GM19025 (cell line): Measurements from ENCODE around the gene CLEC16A.

Experiments used
- ATAC-seq: cut with Tn5 transposase; IDR thresholded peaks from one replicate; pipeline ENCODE4 v1.9.1; 2021; ENCODE audit warnings: mild to moderate bottlenecking, low read depth, moderate library complexity; ENCODE audit not compliant: unreplicated experiment

The CLEC16A gene

DNA sequence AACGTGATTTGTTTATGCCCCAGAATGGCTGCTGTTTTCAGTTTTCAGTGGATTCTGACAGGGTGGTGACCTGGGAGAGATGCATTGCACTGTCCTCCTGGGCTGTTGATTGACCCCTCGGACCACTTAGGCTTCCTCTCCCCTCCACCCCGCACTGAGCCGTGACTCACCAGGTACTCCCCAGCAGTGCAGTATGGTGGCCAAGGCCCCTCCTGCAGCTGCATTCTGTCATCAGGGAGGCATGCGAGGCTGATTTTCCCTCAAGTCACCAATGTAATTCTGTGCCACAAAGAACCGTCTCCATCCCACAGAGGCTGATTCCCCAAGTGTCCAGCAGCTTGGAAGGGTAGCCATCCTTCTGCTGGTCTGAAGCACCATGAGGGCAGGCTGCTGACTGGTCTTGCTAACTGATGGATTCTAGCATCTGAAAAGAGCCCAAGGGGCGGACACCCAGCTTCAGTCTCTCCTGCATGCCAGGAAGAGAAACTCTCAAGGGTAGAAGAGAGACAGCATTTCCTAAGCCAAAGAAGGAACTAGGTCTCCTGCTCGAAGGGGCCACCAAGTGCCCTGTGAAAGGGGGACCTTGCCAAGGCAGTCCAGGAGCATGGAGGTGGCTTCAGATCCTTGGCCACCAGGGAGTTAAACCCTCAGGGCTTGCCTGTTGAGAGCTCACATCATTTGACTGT, 163.6 kb downstream of the CLEC16A start:
- no peak for ATAC-seq

DNA sequence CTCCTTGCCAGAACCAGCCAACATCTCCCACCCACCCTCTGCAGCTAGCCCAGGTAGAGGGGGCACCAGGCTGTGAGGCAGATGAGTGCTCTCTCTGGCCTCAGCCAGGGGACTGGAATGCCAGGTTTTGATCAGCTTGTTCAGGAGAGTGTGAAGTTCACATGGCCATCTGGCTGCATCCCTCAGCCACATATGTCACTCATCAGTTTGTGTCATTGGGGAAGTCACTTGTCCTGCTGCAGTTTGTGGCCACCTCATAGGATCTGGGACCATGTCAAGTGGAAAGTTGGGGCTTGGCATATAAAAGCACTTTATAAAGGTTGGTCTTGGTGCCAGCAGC, 164.1 kb downstream of the CLEC16A start:
- ATAC-seq: no peak

DNA sequence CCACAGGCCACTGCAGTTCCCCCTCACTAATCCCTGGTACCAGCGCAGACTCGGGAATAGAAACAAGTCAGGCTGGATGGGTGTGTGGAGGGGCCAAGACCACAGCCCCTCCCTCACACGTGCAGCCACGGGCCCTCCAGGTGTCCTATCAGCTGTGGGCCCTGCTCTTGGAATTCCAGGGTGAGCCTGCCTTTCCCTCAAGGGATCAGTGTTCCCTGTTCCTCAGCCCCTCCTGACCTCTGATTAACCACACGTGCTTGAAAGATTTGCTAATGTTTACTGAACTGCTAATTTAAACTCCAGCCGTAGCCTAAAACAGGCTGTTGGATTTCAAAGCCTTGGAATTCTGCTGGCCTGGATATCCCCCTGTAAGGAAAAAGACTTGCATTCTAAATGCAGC, 165.2 kb downstream of the CLEC16A start:
- no peak for ATAC-seq

DNA sequence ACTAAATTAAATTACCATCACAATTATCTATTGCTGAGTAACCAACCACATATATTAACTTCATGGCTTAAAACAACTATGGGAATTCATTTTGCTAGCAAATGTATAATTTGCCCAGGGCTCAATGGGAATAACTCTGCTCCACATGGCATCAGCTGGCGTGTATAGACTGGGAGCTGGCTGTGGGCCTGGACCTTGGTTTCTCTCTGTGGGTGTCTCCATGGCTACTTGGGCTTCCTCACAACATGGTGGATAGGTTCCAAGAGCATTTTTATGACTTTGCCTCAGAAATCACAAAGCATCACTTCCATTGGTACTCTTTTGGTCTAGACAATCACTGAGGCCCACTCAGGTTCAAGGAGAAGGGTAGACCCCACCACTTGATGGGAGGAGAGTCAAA, 166.8 kb downstream of the CLEC16A start:
- no peak for ATAC-seq

DNA sequence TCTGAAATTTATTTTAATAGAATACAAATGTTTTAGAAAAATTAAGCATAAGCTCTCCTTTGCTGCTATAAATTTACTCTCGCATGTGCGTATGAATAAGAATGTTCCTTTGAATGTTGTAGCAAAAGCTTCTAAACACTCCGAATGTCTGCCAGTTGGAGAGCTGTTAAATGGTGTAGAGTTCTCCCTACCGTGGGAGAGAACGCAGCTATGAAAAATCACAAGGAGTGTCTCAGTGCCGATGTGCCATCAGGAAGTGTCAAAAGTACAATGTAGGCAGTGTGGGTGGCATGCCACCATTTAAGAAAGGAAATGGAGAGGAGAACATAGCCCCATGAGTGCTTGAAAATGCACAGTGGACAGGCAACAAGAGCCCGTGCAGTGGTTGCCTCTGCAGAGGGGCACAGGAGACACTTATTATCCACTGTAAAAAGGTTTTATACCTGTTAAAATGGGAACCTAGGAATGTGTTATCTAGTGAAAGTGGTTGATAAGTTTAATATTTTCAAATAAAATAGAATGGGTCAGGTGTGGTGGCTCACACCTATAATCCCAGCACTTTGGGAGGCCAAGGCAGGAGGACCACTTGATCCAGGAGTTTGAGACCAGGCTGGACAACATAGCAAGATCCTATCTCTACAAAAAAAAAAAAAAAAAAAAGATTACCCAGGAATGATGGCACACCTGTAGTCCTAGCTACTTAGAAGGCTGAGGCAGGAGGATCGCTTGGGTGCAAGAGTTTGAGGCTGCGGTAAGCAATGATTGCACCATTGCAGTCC, 167.7 kb downstream of the CLEC16A start:
- no peak for ATAC-seq

DNA sequence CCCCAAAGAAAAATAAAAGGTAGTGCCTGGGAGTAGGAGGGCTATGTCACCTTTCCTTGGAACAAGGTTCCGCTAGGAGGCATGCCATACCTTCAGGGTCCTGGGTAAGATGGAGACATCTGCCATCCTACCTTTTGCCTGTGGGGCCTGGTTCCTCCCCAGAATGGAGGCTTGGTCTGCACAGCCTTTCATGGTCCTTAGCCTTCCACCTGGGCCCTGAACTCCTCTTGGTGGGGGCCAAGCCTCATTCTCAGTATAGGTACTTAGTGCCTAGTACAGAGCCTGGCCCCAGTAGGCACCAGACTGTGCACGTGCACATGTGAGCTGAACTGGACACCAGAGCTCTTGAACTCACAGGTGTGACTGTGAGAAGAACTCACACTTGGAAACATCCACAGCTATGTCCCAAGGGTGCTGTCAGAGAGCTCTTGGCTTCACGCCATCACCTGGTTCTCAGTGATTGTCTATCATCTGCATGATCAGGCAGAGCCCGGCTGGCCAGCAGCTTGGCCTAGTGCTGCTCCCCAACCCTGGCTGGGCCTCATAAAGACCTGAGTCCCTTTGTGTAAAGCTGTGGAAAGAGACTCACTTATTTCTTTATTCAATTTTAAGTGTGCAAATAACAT, 168.5 kb downstream of the CLEC16A start:
- ATAC-seq: no peak

DNA sequence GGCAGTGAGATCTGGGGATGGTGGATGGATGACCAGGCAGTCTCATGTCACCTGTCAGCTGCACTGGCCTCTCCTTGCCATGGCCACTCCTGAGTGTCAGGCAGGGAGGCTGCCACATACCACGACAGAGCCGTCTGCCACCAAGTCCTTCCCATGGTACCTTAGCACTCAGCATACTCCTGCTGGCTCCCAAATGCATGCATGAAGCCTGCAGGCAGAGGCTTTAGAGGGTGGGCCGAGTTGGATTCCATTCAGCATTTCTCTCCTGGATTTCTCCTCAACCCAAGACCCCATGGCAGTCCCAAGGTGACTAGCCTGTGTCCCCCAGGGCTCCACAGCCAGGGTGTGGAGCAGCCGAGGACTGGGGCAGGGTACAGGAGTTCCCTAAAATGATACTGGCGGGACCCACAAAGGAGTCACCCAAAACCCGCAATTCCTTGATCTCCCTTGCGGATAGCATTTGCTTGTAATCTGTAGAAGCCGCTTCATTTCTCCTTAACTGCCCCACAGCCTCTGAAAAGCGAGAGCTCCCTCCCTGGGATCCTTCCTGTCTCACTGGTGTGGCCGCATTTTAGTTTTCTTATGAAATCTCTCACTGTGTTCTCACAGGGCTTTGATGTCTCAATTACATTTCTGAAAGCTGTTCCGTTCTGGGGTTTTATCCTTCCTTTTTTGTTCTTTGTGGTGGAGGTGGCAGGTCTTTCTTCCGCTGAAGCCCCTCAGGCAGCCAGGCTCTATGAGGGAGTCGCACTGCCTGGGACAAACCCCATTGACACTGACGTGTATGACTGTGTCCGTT, 170.2 kb downstream of the CLEC16A start:
- no peak for ATAC-seq

DNA sequence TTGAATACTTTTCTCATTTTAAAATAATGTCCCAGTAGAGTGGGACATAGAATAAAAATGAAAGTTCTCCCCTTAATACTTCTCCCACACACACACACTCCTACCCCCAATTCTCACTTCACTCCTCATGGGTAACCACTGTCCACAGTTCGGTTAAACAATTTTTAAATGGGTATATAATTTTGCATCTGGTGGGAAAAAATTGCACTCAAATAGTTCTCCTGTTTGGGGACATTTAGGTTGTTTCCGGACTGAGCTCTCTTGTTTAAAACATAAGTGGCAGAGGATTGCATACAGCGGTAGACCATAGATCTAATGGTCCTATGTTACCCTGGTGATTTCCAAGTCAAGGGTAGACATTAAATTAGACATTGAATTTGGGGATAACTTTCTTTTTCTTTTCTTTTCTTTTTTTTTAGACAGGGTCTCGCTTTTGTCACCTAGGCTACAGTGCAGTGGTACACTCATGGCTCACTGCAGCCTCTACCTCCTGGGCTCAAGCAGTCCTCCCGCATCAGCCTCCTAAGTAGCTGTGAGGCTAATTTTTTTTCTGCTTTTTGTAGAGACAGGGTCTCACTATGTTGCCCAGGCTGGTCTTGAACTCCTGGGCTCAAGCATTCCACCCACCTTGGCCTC, 173.3 kb downstream of the CLEC16A start:
- peak; percentile 39 for ATAC-seq

DNA sequence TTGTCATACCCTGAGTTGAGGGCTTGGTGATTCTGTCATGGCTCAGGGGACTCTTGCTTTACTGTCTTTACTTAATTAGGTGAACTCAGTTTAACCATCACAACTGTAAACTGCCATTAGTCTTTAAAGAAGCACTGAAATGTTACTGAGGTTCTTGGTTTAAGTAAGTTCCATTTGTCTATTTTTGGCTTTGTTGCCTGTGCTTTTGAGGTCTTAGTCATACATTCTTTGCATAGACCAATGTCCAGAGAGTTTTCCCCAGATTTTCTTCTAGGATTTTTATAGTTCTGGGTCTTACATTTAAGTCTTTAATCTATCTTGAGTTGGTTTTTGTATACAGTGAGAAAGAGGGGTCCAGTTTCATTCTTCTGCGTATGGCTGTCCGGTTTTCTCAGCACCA, 174.1 kb downstream of the CLEC16A start:
- ATAC-seq: no peak

DNA sequence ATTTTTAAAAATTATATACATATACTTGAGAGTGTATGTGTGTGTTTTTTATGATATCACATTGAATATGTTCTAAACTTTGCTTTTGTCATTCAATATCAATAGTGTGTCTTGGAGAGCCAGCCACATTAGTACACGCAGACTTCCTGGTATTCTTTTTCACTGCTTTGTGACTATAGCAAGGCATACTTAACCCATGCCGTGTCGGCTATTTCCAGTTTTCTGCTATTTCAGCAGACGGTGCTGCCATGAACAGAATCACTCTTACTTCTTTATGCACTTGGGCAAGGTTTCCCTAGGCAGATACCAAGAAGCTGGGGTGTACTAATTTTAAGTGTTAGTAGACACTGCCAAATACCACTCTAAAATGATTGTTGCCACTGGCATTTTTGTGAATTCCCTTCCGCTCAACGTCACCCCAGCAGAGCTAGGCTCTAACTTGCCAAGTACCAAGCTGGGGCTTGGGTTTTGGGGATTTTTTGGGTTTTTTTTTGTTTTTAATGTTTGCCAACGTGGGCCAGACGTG, 176.8 kb downstream of the CLEC16A start:
- no peak for ATAC-seq

DNA sequence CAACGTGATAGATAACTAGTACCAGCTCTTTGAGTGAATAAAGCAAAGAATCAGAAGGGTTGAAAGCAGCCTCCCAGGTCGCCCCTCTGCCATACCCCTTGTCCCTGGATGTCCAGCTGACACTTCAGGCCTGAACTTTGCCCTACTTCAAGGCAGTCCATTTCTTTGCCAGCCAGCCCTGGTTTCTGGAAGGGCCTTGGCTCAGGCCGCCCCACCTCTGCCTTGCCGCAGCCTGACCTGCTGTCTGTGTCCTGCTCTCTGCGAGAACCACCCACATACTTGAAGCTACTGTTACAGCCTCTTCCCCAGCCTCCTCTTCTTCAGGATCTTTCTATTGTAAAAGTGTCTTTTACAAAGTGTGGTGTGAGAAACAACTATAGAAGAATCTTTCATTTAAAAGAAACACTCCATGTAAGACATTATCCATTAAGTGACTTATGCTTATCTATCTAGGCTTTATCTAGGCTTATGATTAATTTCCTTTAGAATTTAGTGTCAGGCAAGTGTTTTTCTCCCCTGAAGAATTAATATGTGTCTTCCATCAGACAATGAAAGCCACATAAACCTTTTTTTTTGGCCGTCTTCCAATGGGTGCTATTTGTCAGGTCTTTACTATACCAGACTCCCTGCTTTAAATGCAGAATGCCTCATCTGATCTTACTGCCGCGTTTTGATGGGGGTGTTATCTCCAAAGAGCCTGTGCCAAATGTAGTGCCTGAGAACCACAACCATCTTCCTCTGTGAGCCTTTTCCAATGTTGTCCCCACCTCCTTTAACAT, 177.7 kb downstream of the CLEC16A start:
- ATAC-seq: no peak

DNA sequence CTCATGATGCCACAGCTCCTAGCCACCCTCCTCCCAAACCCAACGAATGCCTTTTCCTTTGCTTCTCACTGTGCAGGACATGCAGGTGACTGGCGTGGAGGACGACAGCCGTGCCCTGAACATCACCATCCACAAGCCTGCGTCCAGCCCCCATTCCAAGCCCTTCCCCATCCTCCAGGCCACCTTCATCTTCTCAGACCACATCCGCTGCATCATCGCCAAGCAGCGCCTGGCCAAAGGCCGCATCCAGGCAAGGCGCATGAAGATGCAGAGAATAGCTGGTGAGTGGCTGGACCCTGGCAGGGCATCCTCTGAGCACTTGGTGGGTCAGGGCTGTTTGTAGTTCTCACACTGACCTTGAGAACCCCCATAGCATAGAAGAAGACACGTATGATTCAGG, 179.3 kb downstream of the CLEC16A start:
- no peak for ATAC-seq

DNA sequence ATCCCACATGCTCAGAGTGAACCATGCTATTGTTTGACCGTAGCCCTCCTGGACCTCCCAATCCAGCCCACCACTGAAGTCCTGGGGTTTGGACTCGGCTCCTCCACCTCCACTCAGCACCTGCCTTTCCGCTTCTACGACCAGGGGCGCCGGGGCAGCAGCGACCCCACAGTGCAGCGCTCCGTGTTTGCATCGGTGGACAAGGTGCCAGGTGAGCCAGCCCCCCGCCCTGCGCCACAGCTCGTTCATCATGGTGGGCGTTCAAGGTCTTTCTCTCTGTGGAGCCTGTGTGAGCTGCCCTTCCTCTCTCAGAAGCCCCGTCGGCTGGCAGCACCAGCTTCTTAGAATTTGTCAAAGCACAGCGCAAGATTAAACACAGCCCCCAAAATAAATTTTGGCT, 181.6 kb downstream of the CLEC16A start:
- ATAC-seq: no peak

DNA sequence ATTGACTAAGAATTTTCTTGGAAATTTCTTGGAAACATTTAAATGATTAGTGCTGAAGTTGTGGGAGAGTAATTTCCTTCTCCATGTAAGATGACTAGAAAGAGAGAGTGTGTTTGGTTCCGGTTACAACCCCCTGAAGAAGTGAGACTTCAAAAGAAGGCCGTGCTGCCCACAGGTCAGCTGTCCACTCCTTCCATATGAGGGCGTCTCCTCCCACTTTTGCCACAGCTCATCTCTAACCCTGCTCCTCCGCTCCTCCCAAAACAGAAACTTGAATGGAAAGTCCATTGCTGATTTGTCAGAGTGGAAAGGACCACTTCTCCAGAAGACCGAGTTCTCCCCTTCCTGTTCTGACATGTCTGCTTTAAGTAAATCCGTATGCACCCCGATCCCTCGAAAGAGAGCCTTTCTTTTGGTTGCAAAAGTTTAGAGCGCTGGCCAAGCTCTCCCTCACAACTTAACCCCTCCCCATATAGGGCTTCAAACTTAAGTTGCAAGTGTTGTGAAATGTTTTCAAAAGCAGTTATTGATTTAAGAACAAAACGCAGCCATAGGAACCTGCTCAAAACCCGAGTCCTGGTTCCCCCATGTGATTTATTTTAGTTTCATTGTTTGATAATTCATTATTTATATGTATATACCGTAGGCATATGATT, 182.2 kb downstream of the CLEC16A start:
- no peak for ATAC-seq

DNA sequence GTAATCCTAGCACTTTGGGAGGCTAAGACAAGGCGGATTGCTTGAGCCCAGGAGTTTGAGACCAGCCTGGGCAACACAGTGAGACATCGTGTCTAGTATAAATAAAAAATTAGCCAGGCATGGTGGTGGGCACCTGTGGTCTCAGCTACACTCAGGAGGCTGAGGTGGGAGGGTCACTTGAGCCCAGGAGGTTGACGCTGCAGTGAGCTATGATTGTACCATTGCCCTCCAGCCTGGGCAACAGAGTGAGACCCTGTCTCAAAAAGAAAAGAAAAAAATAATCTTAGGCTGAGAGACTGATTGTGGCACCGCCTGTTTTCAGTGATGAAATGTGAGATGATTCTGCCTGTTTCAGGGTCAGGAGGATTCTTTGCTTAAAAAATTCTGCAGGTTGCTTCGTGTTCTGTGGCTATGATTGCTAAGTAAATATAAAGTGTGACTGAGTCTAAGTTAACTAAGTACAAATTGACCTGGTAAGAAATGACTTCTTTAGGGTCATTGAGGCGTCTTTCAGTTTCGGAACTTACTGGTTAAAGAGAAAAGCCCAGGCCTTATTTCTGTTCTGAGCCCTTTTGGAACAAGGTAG, 183.3 kb downstream of the CLEC16A start:
- ATAC-seq: no peak

DNA sequence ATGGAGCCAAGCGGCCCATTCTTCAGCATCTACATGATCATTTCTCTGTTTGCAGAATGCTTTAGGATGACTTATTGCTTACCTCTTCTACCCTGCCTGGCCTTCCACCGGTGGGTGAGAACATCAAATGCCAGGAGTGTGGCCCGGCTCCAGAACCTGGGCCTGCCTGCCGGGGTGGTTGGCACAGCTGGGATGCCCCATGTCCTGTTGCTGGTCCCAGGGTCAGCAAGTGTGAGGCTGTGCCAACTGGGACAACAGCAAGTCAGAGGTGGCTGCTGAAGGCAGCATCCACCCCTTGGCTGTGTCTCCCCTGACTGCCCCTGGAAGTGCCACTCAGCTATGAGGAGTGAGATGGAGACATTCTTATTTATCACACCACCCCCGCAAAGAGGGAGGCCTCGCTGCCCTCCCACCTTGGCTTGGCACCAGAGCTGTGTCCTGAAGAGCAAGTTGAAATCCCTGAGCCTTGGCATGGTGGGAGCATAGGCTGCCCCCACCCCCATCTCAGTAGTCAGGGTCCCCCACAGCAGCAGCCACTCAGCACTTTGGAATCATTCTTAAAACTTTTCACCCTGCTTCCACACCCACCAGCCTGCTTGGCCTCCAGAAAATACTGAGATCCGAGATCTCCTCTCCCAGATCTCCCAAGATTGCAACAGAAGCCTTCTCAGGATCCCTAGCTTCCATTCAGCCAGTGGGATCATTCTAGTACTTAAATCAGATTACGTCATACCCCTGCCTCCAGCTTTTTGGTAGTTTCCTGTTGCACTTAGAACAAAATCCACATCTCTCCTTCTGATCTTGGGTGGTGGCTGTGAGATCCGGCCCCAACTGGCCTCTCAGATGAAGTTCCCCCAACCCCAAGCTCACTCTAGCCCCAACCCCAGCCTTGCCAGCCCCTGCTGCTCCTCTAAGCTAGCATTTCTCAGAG, 184.1 kb downstream of the CLEC16A start:
- ATAC-seq: no peak

DNA sequence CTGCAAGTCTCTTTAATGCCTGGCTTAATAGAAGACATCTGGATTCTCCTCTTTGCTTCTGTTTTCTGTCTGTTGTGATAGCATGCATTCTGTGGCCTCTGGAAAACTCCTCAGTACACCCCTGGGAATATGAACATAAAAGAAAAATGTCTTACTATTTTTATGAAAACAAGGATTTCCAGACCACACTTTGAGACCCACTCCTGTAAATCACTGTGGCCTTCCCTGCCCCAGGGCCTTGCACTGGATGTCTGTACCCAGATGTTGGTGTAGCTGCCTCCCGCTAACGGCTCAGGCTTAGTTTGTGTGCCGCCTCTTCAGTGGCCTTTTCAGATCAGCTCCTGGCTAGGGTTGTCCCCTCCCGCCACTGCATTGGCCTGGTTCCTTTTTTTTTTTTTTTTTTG, 185.0 kb downstream of the CLEC16A start:
- no peak for ATAC-seq
